HG02840 (cell line): ENCODE measurements around the gene SEMA3B.
"Not testable (repeated sequence)": the region's sequence is repeated elsewhere in the genome, so short reads cannot be mapped to it uniquely, and the experiment has no call there.

Source experiments
- ATAC-seq: cut with Tn5 transposase; IDR thresholded peaks from one replicate; pipeline ENCODE4 v1.9.1; 2021; ENCODE audit warnings: mild to moderate bottlenecking, moderate library complexity, moderate number of reproducible peaks; ENCODE audit not compliant: unreplicated experiment, low FRiP score

The SEMA3B gene

DNA sequence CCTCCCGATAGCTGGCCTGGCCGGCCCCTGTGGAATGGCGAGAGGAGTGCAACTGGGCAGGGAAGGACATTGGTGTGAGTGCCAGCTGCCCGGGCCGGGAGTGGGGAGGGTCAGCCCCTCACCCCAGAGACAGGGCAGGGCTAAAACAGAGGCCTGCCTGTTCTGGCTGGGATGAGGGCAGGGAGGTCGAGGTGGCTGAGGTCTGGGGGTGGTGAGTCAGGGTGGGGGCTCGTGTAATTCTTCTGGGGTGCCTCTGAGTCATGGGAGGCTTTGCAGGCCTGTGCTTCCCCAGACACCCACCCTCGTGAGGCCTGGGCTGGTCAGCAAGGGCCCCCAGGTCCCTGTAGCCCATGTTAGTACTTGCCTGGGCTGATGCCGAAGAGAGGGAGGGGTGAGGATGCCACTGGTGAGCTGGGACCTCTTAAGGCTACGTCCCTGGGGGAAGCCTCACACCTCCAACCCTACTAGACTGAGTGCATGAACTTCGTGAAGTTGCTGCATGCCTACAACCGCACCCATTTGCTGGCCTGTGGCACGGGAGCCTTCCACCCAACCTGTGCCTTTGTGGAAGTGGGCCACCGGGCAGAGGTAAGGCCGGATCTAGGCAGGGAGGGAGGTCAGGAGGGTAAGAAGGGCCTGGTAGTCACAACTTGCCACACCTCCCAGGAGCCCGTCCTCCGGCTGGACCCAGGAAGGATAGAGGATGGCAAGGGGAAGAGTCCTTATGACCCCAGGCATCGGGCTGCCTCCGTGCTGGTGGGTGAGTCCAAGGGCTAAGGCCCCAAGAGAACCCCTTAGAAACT lies 1.7 kb downstream of the SEMA3B start:
- ATAC-seq, result no peak

DNA sequence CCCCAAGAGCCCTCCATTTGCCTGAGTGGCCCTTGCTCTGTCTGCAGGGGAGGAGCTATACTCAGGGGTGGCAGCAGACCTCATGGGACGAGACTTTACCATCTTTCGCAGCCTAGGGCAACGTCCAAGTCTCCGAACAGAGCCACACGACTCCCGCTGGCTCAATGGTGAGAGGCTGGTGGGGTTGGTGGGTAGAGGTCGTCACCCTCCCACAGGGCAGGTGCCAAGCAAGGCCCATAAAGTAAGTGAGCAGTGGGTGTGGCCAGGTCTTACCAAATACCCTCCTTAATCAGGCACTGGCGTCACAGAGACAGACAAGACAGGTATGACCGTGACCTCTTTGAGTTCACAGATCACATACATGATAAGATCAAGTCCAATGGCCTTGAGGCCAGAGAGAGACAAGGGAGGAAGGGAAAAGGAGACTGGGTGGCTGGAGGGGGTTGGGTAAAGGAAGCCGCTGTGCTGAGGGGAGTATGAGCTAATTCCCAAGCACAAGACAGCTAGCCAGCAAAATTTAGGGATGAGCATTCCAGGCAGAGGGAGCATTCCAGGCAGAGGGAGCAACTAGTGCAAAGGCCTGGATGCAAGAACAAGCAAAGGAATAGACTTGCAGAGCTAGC lies 2.5 kb downstream of the SEMA3B start:
- no peak for ATAC-seq

DNA sequence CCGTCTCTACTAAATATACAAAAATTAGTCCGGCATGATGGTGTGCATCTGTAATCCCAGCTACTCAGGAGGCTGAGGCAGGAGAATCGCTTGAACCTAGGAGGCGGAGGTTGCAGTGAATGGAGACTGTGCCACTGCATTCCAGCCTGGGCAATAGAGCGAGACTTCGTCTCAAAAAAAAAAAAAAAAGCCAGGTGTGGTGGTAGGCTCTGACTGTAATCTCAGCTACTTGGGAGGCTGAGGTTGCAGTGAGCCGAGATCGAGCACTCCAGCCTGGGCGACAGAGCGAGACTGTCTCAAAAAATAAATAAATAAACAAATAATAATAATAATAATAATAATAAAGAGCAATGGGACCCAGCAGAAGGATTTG lies 3.6 kb downstream of the SEMA3B start:
- not testable (repeated sequence) for ATAC-seq

DNA sequence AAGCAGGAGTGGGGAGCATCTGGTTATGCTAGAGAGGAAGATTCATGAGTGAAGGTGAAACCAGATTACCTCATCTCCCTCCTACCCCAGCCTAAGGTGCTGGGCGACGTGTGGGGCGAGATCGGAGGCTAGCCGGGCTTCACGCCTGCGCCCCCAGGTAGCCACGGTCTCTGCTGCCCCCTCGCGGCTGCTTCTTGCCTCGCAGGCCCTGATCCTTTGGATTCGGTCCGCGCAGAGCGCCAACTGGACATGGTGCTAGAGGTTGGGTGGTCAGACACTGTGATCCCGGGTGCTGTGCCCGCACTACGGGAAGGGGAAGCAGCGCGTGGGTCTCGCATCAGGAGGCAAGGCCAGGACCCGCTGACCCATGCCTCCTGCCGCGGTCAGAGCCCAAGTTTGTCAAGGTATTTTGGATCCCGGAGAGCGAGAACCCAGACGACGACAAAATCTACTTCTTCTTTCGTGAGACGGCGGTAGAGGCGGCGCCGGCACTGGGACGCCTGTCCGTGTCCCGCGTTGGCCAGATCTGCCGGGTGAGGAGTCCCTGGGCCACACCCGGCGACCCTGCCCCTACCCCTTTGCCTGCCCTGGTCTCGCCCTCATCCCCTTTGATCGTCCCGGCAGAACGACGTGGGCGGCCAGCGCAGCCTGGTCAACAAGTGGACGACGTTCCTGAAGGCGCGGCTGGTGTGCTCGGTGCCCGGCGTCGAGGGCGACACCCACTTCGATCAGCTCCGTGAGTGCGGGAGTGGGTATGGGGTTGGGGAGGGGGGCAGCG lies 4.2 kb downstream of the SEMA3B start:
- ATAC-seq, result no peak

DNA sequence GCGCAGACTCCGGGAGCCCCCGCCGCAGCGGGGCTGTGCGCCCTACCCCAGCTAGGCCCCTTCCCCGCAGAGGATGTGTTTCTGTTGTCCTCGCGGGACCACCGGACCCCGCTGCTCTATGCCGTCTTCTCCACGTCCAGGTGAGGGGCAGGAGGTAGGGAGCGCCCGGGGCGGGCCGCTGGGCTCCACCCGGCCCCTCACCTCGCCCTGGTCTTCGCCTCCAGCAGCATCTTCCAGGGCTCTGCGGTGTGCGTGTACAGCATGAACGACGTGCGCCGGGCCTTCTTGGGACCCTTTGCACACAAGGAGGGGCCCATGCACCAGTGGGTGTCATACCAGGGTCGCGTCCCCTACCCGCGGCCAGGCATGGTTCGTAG lies 4.7 kb downstream of the SEMA3B start:
- no peak for ATAC-seq

DNA sequence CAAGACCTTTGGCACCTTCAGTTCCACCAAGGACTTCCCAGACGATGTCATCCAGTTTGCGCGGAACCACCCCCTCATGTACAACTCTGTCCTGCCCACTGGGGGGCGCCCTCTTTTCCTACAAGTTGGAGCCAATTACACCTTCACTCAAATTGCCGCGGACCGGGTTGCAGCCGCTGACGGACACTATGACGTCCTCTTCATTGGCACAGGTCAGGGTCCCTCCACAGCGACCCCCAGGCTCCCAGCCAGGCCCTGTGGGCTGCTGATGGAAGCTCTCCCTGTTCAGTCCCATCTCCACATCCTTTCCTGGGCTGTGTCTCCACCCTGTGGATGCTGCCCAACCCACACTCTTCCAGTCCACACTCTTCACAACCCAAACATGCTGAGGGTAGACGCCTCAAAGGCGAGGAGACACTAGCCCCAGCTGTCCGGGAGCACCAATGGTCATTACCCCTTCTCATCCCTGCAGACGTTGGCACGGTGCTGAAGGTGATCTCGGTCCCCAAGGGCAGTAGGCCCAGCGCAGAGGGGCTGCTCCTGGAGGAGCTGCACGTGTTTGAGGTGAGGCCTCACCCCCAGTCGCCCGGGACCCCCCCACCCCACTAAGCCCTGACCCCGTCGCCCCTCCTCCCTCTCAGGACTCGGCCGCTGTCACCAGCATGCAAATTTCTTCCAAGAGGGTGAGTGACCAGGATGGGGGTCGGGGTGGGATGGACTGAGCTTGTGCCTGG lies 5.6 kb downstream of the SEMA3B start:
- no peak for ATAC-seq

DNA sequence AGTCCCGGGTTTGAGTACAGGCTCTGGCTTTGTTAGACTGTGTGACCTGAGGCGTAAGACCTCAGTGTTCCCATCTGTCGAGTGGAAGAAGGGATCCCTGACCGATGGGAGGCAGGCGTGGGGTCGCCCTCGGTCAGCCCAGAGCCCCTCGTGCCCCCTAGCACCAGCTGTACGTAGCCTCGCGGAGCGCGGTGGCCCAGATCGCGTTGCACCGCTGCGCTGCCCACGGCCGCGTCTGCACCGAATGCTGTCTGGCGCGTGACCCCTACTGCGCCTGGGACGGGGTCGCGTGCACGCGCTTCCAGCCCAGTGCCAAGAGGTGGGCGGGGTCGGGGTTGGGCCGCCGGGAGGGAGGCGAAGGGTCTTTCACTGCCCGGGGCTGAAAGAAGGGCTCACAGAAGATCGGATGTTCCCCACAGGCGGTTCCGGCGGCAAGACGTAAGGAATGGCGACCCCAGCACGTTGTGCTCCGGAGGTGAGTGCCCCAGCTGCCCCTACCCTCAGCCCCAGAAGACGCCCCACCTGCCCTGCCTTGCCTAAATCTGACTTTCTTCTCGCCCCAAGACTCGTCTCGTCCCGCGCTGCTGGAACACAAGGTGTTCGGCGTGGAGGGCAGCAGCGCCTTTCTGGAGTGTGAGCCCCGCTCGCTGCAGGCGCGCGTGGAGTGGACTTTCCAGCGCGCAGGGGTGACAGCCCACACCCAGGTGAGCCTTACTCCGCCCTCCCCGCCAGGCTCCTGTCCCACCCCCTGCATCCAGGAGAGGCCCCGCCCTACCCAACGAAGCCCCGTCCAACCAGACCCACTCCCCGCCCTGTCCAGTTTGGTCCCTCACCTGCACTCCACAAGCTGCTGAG lies 6.4 kb downstream of the SEMA3B start:
- no peak for ATAC-seq

DNA sequence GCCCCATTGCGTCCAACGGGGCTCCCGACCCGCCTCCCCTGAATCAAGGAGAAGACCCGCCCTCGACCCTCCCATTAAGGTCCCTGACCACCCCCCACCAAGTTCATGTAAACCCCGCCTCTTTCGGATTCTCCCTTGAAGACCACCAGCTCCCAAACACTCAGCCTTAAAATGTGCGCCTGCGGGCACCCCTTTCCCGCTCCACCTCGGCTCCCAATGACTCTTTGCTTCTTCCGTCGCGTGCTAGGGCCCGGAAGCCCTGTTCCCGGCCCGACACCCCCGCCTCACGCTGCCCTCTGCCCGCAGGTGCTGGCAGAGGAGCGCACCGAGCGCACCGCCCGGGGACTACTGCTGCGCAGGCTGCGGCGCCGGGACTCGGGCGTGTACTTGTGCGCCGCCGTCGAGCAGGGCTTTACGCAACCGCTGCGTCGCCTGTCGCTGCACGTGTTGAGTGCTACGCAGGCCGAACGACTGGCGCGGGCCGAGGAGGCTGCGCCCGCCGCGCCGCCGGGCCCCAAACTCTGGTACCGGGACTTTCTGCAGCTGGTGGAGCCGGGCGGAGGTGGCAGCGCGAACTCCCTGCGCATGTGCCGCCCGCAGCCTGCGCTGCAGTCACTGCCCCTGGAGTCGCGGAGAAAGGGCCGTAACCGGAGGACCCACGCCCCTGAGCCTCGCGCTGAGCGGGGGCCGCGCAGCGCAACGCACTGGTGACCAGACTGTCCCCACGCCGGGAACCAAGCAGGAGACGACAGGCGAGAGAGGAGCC lies 7.2 kb downstream of the SEMA3B start:
- no peak for ATAC-seq

DNA sequence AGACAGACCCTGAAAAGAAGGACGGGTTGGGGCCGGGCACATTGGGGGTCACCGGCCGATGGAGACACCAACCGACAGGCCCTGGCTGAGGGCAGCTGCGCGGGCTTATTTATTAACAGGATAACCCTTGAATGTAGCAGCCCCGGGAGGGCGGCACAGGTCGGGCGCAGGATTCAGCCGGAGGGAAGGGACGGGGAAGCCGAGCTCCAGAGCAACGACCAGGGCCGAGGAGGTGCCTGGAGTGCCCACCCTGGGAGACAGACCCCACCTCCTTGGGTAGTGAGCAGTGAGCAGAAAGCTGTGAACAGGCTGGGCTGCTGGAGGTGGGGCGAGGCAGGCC lies 7.8 kb downstream of the SEMA3B start:
- ATAC-seq, result no peak

DNA sequence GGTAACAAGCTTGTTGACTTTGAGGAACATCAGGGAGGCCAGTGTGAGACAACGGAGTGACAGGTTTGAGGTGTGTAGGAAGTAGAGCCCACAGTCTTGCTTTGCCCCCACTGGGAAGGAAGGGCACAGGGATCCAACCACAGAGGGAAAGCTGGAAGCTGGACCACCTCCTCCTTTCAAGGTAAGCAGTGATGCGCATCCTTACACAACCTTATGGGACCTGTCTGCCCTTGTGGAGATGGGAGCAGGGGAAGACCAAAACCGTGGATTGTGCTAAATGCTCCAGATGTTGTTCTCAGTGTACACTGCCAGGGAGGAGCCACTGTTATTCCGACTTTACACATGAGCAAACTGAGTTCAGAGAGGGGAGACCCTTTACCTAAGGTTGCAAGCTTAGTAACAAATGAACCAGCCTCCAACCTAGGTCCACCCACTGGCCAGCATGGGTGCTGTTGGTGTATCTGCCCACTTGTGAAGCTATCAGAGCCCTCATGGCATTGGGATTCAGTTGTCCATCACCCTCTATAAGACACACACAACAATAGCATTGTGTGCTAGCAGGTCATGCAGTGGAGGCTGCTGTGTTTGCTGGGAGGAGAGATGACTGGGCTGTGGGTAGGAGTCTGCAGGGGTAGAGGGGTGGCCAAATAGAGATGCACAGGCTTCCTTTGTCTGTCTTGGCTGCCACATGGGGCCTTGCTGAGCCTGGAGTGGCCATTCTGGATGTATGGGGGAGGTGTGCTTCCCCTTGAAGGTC lies 9.4 kb downstream of the SEMA3B start:
- no peak for ATAC-seq

DNA sequence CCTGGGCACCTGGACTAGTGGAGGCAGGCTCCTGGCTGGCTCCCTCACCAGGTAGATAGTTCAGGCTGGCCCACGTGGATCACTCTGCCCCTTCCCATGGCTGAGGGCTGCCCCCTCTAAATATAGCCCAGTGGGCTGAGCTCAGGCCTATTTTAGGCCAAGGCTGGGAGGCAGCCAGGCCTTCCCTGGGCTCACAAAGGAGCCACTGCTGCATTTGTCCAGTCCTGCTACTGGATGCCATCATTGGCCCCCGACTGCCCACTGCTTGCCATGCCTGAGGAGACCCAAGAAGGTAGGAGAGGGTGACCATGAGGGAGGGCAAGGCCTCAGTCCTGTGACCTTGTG lies 9.9 kb downstream of the SEMA3B start, which contains the start of gene LSMEM2:
TSS of gene LSMEM2 (plus strand) at position 208 of the 345 bp plus-strand sequence. CDS start at position 235, 27 bp downstream.
- ATAC-seq, result no peak

DNA sequence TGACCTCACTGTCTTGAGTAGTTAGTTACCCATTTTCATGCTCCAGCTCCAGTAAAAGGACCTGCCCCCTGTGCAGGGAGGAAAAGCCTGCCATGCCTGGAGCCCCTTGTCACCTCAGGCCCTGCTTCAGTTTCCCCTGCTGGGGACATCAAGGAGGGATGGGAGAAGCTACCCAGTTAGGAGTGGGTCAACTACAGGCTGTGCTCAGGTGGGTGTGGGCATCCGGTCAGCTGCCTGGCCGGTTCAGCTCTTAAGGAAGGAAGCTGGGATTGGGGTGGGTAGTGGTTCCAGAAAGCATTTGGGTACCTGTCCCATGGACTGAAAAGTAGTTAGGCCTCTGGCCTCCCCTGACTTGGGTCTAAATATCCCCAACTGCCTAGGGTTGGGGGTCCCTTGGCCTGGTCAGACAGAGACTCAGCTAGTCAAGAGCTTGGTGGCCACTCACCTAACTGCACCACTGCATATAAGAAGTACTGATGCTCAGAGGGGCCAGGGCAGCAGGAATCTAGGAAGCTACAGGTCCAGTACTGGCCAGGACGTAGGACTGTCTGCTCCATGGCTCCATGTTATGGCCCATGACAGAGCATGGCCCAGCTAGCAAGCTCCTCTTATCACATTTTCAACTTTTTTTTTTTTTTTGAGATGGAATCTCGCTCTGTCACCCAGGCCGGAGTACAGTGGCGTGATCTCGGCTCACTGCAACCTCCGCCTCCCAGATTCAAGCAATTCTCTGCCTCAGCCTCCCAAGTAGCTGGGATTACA lies 10.5 kb downstream of the SEMA3B start:
- no peak for ATAC-seq

DNA sequence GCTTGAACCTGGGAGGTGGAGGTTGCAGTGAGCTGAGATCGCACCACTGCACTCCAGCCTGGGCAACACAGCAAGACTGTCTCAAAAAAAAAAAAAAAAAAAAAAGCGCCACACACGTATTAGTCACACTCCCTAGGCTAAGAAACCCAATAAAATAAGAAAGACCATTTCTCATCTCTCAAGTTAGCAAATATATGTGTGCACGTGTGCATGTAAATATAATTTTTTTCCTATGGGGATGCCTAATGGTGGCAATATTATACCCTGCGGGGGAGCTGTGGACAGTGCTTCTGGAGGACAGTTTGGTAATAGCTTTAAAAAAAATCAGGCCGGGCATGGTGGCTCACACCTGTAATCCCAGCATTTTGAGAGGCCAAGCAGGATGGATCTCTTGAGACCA lies 15.2 kb downstream of the SEMA3B start:
- ATAC-seq, result not testable (repeated sequence)

DNA sequence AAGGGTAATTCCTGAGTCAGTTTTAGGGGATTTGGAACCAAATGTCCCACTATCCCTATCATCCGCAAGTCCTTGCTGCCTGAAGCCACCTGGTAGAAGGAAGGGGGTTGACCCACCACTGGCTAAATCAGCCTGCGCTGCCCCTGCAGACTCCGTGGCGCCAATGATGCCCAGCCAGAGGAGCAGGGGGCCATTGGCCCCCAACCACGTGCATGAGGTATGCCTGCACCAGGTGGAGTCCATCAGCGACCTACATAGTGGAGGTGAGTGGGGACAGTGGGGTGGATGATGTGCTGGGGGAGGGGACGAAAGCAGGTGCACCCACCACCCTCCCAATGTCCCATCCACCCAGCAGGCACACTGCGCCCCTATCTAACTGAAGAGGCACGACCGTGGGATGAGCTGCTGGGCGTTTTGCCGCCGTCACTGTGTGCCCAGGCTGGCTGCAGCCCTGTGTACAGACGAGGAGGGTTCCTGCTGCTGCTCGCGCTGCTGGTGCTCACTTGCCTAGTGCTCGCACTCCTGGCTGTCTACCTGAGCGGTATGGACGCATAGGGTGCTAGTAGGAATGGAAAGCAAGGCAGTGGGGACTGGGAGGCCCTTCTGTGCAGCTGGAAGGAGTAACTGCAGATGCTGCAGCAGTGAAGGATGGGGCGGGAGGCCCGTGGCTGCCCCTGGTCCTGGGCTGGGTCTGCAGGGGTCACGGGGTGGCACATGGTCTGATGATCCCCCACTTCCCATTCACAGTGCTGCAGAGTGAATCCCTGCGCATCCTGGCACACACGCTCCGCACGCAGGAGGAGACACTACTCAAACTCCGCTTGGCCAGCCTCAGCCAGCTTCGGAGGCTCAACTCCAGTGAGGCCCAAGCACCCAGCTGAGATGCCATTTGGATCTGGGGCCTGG lies 17.6 kb downstream of the SEMA3B start:
- no peak for ATAC-seq

DNA sequence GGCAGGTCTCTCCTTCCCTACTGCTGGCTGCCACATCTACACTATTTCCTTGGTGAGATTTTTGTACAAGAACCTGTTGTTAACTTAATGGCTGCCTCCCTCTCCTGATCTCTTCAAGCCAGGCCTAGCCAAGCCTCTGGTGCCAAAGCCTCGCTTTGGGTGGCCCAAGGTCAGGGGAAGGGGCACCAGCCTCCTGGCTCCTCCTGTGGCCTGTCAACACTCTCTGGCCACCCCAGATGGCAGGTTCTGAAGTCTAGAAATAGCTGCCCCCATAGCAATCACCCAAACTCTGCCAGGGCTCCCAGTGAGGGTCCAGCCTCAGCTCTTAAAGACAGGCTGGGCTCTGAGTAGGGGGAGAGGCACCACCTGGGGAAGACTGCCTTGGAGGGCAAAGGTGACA lies 18.3 kb downstream of the SEMA3B start:
- no peak for ATAC-seq

DNA sequence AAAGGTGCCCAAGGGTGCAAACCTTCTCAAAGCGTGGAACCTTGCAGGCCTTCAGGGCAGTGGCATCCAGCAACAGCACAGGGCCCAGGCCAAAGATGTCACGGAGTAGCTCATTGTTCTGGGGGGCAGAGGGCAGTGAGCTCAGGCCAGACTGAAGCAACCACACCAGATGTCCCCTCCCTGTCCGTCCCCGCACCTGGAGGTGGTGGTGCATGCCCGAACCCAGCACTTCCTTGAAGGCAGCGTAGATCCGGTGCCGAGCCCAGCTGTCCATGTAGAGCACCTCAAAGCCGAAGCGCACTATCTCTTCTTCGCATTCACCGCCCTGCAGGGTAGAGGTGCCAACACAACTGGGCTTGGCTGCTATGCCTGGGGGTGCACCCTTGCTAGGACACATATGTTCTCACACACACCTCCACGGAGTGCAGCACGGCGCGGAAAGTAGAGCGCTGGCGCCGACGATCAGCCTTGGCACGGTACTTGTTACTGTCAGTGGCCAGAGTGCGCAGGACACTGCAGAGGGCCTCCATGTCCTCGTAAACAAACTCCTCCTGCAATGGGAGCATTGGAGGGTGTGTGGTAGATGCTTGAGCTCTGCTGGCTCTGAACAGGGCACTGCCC lies 19.6 kb downstream of the SEMA3B start:
- ATAC-seq, result no peak
